Calu3 (cell line): ENCODE data around the gene YOD1. TPM values are rescaled to one million over a fixed set of nuclear protein-coding genes. Genes with fewer than 3 reads are reported as not detected.

ENCODE experiments used
- BruUV-seq: library from RNA; stranded (reverse); fragments of 400-500 nt; replicated peaks from 2 replicates; lab custom pipeline; 2021; lab: Mats Ljungman, UMichigan
- CTCF ChIA-PET: fragments of 300-600 bp; sonication (Branson Sonifier 250); formaldehyde crosslinking; loops from one replicate; lab custom pipeline; 2022; ENCODE audit warnings: antibody characterized with exemption; lab: Charles Lee
- DNase-seq: peaks from one replicate; pipeline ENCODE4 v3.0.0; 2022
- H3K27ac Mint-ChIP-seq: one replicate; pipeline ENCODE4 v1.8.0; 2022; ENCODE audit warnings: mixed read lengths; ENCODE audit not compliant: unreplicated experiment
- H3K27me3 Mint-ChIP-seq: one replicate; pipeline ENCODE4 v1.8.0; 2022; ENCODE audit warnings: mixed read lengths; ENCODE audit not compliant: unreplicated experiment
- H3K36me3 Mint-ChIP-seq: one replicate; pipeline ENCODE4 v1.8.0; 2022; ENCODE audit warnings: mild to moderate bottlenecking, moderate library complexity, mixed read lengths; ENCODE audit not compliant: insufficient read depth, unreplicated experiment
- H3K4me1 Mint-ChIP-seq: one replicate; pipeline ENCODE4 v1.8.0; 2022; ENCODE audit warnings: mild to moderate bottlenecking, low read depth, mixed read lengths; ENCODE audit not compliant: unreplicated experiment
- H3K4me3 Mint-ChIP-seq: one replicate; pipeline ENCODE4 v1.8.0; 2022; ENCODE audit warnings: mild to moderate bottlenecking, low read depth, moderate library complexity, mixed read lengths; ENCODE audit not compliant: unreplicated experiment
- H3K9me3 Mint-ChIP-seq: one replicate; pipeline ENCODE4 v1.8.0; 2022; ENCODE audit warnings: low read depth, mixed read lengths; ENCODE audit not compliant: unreplicated experiment
- intact Hi-C: fragments of 100-400 bp; cut with micrococcal nuclease; formaldehyde crosslinking; loops from one replicate; pipeline ENCODE4 v1.10.0; 2022; ENCODE audit not compliant: unreplicated experiment
- total RNA-seq: library from RNA; stranded (reverse); gene quantifications from 2 replicates; pipeline ENCODE4 v1.2.3, GENCODE V29; 2022
- TF ChIP-seq, protein P1 (sequence below): fragments of 200-600 bp; IDR thresholded peaks from one replicate; pipeline ENCODE4 v1.8.0; 2022; ENCODE audit warnings: antibody characterized with exemption; ENCODE audit not compliant: unreplicated experiment

Gene YOD1
- total RNA-seq, 1 experiment from 2014 or later = 22.4 TPM

DNA sequence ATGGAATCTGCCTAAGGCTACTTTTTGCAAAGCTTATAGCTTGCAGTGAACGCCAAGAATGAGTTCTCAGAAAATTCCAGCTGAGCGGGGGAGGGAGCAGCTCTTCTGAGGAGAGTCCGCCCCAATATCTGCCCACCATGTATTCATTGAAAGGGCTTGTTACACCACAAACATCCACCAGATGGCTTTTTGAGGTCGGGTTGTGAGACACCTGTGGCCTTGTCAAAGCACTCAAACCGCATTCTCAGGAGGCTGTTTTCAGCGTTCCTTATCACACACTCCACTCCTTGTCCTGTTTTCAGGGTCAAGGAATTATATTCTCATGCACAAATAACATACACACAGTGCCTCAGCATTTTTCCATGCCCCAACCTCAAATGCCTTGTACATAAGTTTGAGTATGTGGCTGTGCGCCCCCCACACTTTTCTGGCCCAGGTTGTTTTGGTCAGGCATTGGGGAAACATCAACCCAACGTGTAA lies 33.7 kb upstream of the YOD1 start:
- TF ChIP-seq, protein P1, sequence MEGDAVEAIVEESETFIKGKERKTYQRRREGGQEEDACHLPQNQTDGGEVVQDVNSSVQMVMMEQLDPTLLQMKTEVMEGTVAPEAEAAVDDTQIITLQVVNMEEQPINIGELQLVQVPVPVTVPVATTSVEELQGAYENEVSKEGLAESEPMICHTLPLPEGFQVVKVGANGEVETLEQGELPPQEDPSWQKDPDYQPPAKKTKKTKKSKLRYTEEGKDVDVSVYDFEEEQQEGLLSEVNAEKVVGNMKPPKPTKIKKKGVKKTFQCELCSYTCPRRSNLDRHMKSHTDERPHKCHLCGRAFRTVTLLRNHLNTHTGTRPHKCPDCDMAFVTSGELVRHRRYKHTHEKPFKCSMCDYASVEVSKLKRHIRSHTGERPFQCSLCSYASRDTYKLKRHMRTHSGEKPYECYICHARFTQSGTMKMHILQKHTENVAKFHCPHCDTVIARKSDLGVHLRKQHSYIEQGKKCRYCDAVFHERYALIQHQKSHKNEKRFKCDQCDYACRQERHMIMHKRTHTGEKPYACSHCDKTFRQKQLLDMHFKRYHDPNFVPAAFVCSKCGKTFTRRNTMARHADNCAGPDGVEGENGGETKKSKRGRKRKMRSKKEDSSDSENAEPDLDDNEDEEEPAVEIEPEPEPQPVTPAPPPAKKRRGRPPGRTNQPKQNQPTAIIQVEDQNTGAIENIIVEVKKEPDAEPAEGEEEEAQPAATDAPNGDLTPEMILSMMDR = peak; percentile 79
- intact Hi-C loops = loop anchor here (1.0 to 5.0 kb wide), 4 partner anchors 158 to 415 kb away; no protein-coding TSS in a partner anchor
- Mint-ChIP-seq H3K4me3 (no peak overlapping the region), H3K36me3 (peaks cover 7% of the 10 kb centered on the region), H3K4me1 (peaks cover 38% of the 10 kb centered on the region), H3K27ac (no peak overlapping the region), H3K9me3 (no peaks in the 10 kb centered on the region), H3K27me3 (no peaks in the 10 kb centered on the region)
- peak; percentile 76 for DNase-seq
- BruUV-seq = no TSS peak
- CTCF ChIA-PET = interaction anchor here (0.8 to 2.3 kb wide), 6 partner anchors 70 to 417 kb away, joined by 3 to 18 read pairs (median 4); partner anchors contain the start of gene CD55

- H3K4me3 Mint-ChIP-seq = no peak overlapping the region
- intact Hi-C loops = loop anchor here (1.0 to 2.0 kb wide), 3 partner anchors 233 to 415 kb away; no protein-coding TSS in a partner anchor
- H3K27ac Mint-ChIP-seq = no peak overlapping the region
- no peaks in the 10 kb centered on the region for H3K27me3 Mint-ChIP-seq
- CTCF ChIA-PET = interaction anchor here (0.8 to 2.3 kb wide), 7 partner anchors 71 to 417 kb away, joined by 3 to 18 read pairs (median 3); partner anchors contain the start of gene CD55
- TF ChIP-seq, protein P1 = no peak
- no peak for DNase-seq
- no peaks in the 10 kb centered on the region for H3K9me3 Mint-ChIP-seq
- BruUV-seq = no TSS peak
- peaks cover 33% of the 10 kb centered on the region for H3K4me1 Mint-ChIP-seq
- peaks cover 2% of the 10 kb centered on the region for H3K36me3 Mint-ChIP-seq
Observed at GRCh38 chr1:207084232-207084631, 33.2 kb upstream of the YOD1 start.

- Mint-ChIP-seq H3K36me3 (no peaks in the 10 kb centered on the region), H3K4me1 (peaks cover 23% of the 10 kb centered on the region), H3K27me3 (no peaks in the 10 kb centered on the region), H3K4me3 (no peak overlapping the region), H3K9me3 (no peaks in the 10 kb centered on the region), H3K27ac (no peak overlapping the region)
- no peak for DNase-seq
- no TSS peak for BruUV-seq
- TF ChIP-seq, protein P1 = no peak
- CTCF ChIA-PET = interaction anchor here (1.3 to 1.8 kb wide), 2 partner anchors 323 to 418 kb away, joined by 4 read pairs; no protein-coding TSS in a partner anchor
- intact Hi-C loops = no loop called here
Observed at GRCh38 chr1:207081806-207082205, 30.8 kb upstream of the YOD1 start.

GRCh38 chr1:207081088-207081487 lies 30.1 kb upstream of the YOD1 start:
- H3K4me1 Mint-ChIP-seq = peaks cover 23% of the 10 kb centered on the region
- H3K27me3 Mint-ChIP-seq = no peaks in the 10 kb centered on the region
- intact Hi-C loops = no loop called here
- BruUV-seq = no TSS peak
- CTCF ChIA-PET = interaction anchor here (1.1 to 1.8 kb wide), 2 partner anchors 23 to 418 kb away, joined by 3 to 4 read pairs; no protein-coding TSS in a partner anchor
- TF ChIP-seq, protein P1 = no peak
- no peak overlapping the region for H3K27ac Mint-ChIP-seq
- H3K4me3 Mint-ChIP-seq = no peak overlapping the region
- no peaks in the 10 kb centered on the region for H3K9me3 Mint-ChIP-seq
- no peak for DNase-seq
- no peaks in the 10 kb centered on the region for H3K36me3 Mint-ChIP-seq
